Lung (tissue), 12 donors: ENCODE results near the gene AFAP1L2. TPM values are rescaled to one million over a fixed set of nuclear protein-coding genes. Genes with fewer than 3 reads are reported as not detected.

Experiments
- ATAC-seq: fragments of 200-7000 bp; cut with Tn5 transposase; one replicate; pipeline ENCODE4 v1.9.1; 2020; ENCODE audit warnings: moderate number of reproducible peaks; ENCODE audit not compliant: insufficient read depth, low FRiP score
- DNase-seq, 3 donors: peaks; one replicate each; pipeline ENCODE4 v3.0.0-alpha.2; 2013 to 2017
- H3K27ac ChIP-seq, 2 donors: one replicate each; pipeline ENCODE4 v1.5.1; 2013; ENCODE audit warnings: mild to moderate bottlenecking in 2 of 2, moderate library complexity in 2 of 2, control low read depth in 1 of 2, inconsistent platforms in 1 of 2, low read depth in 1 of 2, low read length in 1 of 2
- H3K27me3 ChIP-seq, 3 donors: one replicate each; pipeline ENCODE4 v1.5.1; 2013; ENCODE audit warnings: low read length in 2 of 3; ENCODE audit not compliant: control insufficient read depth in 3 of 3, insufficient read depth in 3 of 3
- H3K36me3 ChIP-seq, 4 donors: one replicate each; pipeline ENCODE4 v1.5.1; 2013; ENCODE audit warnings: low read length in 4 of 4, mild to moderate bottlenecking in 1 of 4, moderate library complexity in 1 of 4; ENCODE audit not compliant: control insufficient read depth in 4 of 4, insufficient read depth in 4 of 4
- H3K4me1 ChIP-seq, 5 donors: one replicate each; pipeline ENCODE4 v1.5.1; 2013; ENCODE audit warnings: low read length in 5 of 5, mild to moderate bottlenecking in 2 of 5, moderate library complexity in 1 of 5; ENCODE audit not compliant: control insufficient read depth in 5 of 5, insufficient read depth in 5 of 5
- H3K4me3 ChIP-seq: one replicate; pipeline ENCODE4 v1.5.1; 2013; ENCODE audit warnings: mild to moderate bottlenecking, control low read depth, moderate library complexity
- H3K9ac ChIP-seq, 2 donors: one replicate each; pipeline ENCODE4 v1.5.1; 2013; ENCODE audit warnings: low read length in 2 of 2, control low read depth in 1 of 2; ENCODE audit not compliant: insufficient read depth in 1 of 2
- H3K9me3 ChIP-seq, 4 donors: one replicate each; pipeline ENCODE4 v1.5.1; 2013; ENCODE audit warnings: low read length in 3 of 4, mild to moderate bottlenecking in 1 of 4, moderate library complexity in 1 of 4; ENCODE audit not compliant: control insufficient read depth in 4 of 4, insufficient read depth in 3 of 4
- CTCF ChIP-seq: IDR thresholded peaks from 2 replicates; pipeline ENCODE4 v1.5.1; 2012; ENCODE audit warnings: mild to moderate bottlenecking; ENCODE audit errors: control extremely low read depth, extremely low read depth
- WGBS, 2 donors: extraction: QIAGEN DNeasy Blood & Tissue Kit; methylation state at CpG; one replicate each; pipeline ENCODE4 v1.1.7; 2013; 5-methylcytosine and 5-hydroxymethylcytosine counted together
- polyA plus RNA-seq, 2 donors: library from polyadenylated mRNA; stranded (reverse); fragments of 200-250 nt; gene quantifications; one replicate each; pipeline ENCODE4 v1.2.1, GENCODE V29; 2013
- total RNA-seq, 2 donors: library from RNA; depleted of rRNA in 1 of 2; stranded (reverse); fragments of >200 nt in 1 of 2; gene quantifications; one replicate each; pipeline ENCODE4 v1.2.1, GENCODE V29; 2014 to 2021
- donor health status: control.
- donor health status: control.
- donor health status: Bipolar disorder and iron deficiency.
- donor health status: healthy.
- donor health status: DM: yes; HTN: yes; CAD: no.

Gene AFAP1L2
- total and polyA plus RNA-seq, 4 donors = 2.0 to 21.0 (median 5.8) TPM

GRCh38 chr10:114276066-114276465 is 128.2 kb downstream of the AFAP1L2 start:
- Histone ChIP-seq H3K36me3 (peaks cover 0 to 2% (median 0%) of the 10 kb centered on the region in 4 donors), H3K4me1 (peaks cover 0 to 7% (median 0%) of the 10 kb centered on the region in 5 donors), H3K9me3 (no peaks in the 10 kb centered on the region), H3K27ac (no peak overlapping the region), H3K4me3 (no peak overlapping the region), H3K9ac (no peak overlapping the region), H3K27me3 (no peaks in the 10 kb centered on the region)
- whole genome bisulfite sequencing, 2 donors = 93 to 94% methylated on average over 6 of the region's 6 CpGs
- TF ChIP-seq CTCF = no peak
- no peak for DNase-seq
- no peak for ATAC-seq

- Histone ChIP-seq H3K27me3 (no peaks in the 10 kb centered on the region), H3K9ac (no peak overlapping the region), H3K9me3 (no peaks in the 10 kb centered on the region), H3K27ac (no peak overlapping the region), H3K4me1 (peaks cover 0 to 7% (median 0%) of the 10 kb centered on the region in 5 donors), H3K4me3 (no peak overlapping the region), H3K36me3 (peaks cover 0 to 2% (median 0%) of the 10 kb centered on the region in 4 donors)
- TF ChIP-seq CTCF = no peak
- ATAC-seq (no peak), DNase-seq (no peak)
- WGBS, 2 donors = 91 to 92% methylated on average over 16 of the region's 16 CpGs
These were observed 129.5 kb downstream of the AFAP1L2 start for GRCh38 chr10:114274616-114275453.

GRCh38 chr10:114273910-114274309 is 130.4 kb downstream of the AFAP1L2 start:
- no peak overlapping the region for H3K4me3 ChIP-seq
- H3K27me3 ChIP-seq = no peaks in the 10 kb centered on the region
- WGBS, 2 donors = 75 to 95% methylated on average over 3 of the region's 3 CpGs
- peaks cover 0 to 4% (median 0%) of the 10 kb centered on the region in 5 donors for H3K4me1 ChIP-seq
- H3K36me3 ChIP-seq = peaks cover 0 to 2% (median 0%) of the 10 kb centered on the region in 4 donors
- DNase-seq = no peak
- H3K9me3 ChIP-seq = no peaks in the 10 kb centered on the region
- H3K9ac ChIP-seq = no peak overlapping the region
- no peak for ATAC-seq
- no peak for TF ChIP-seq CTCF
- H3K27ac ChIP-seq = no peak overlapping the region
